ENCODE results near the gene PEX5L. TPM values are rescaled to one million over a fixed set of nuclear protein-coding genes. Genes with fewer than 3 reads are reported as not detected.

PEX5L gene
- total RNA-seq, 1 experiment from 2014 or later = not detected

- Histone ChIP-seq H3K79me2 (ENCODE audit: insufficient read depth, low read length) (no peaks in the 10 kb centered on the region), H3K9ac (ENCODE audit: low read length) (no peak overlapping the region), H3K4me3 (replicated peaks in 1 of 2; ENCODE audit: low read depth in 1 of 2, low read length in 2 of 2) (no peak overlapping the region), H4K20me1 (ENCODE audit: insufficient read depth) (no peaks in the 10 kb centered on the region), H3K9me3 (ENCODE audit: control insufficient read depth in 1 of 2, insufficient read depth in 1 of 2, low read depth in 1 of 2, low read length in 2 of 2) (no peaks in the 10 kb centered on the region), H3K27me3 (ENCODE audit: insufficient read depth, low read length) (peaks cover 56% of the 10 kb centered on the region), H3K27ac (ENCODE audit: low read depth, low read length) (no peak overlapping the region), H3K36me3 (ENCODE audit: control insufficient read depth in 1 of 2, insufficient read depth in 2 of 2, low read length in 2 of 2) (no peaks in the 10 kb centered on the region), H3K9me2 (ENCODE audit: insufficient read depth) (no peaks in the 10 kb centered on the region), H3K4me2 (ENCODE audit: low read length) (no peak overlapping the region), H3K4me1 (ENCODE audit: control insufficient read depth in 1 of 2, insufficient read depth in 2 of 2, low read length in 2 of 2) (no peaks in the 10 kb centered on the region), H2AFZ (ENCODE audit: low read depth, low read length, poor library complexity, severe bottlenecking) (no peak overlapping the region)
- RAD21 ChIA-PET (ENCODE audit: low non-redundant PET in 1 of 2, low total read pairs in 2 of 2, uncharacterized antibody in 2 of 2, unreplicated experiment in 2 of 2) = no interaction called here
- ATAC-seq (no peak), DNase-seq (ENCODE audit: low read depth, low spot score) (no peak)
- intact Hi-C loops (cut with micrococcal nuclease) = no loop called here
- no TSS peak for BruUV-seq (replicated peaks)
- POLR2A ChIA-PET = no interaction called here
- TF ChIP-seq EGR1 (IDR thresholded peaks at IDR 0.05; ENCODE audit: low read depth) (no peak), ELF1 (IDR thresholded peaks at IDR 0.05; ENCODE audit: borderline replicate concordance, low read depth) (no peak), EZH2phosphoT487 (IDR thresholded peaks at IDR 0.05; ENCODE audit: borderline replicate concordance) (no peak), ZFX (IDR thresholded peaks at IDR 0.05) (no peak), CTCF (IDR thresholded peaks at IDR 0.05 in 2 of 3, conservative IDR thresholded peaks at IDR 0.05 in 1 of 3; ENCODE audit: borderline replicate concordance in 1 of 3, insufficient read depth in 1 of 3, low read depth in 2 of 3, low read length in 2 of 3) (no peak), POLR2AphosphoS5 (IDR thresholded peaks at IDR 0.05; ENCODE audit: low read depth, low read length) (no peak), POLR2A (IDR thresholded peaks at IDR 0.05; ENCODE audit: borderline replicate concordance, extremely low read depth, insufficient read depth, insufficient read length) (no peak), ATF3 (IDR thresholded peaks at IDR 0.05) (no peak), ZNF274 (IDR thresholded peaks at IDR 0.05; ENCODE audit: low read depth, low read length) (no peak), TCF7L2 (IDR thresholded peaks at IDR 0.05; ENCODE audit: borderline replicate concordance, extremely low read depth, insufficient read depth, insufficient read length) (no peak), SIN3A (IDR thresholded peaks at IDR 0.05; ENCODE audit: low read depth) (no peak)
- CTCF ChIA-PET = no interaction called here
Measured at GRCh38 chr3:179921500-179921899, 115.2 kb downstream of the PEX5L start.

All from HCT116 (cell line).